Activated T-cell treated with anti-CD3 and anti-CD28 coated beads for 4 hours (primary cell): ENCODE measurements around the gene ELP4.

Experiments used
- DNase-seq: peaks from one replicate; pipeline ENCODE4 v3.0.0-alpha.2; 2020

Gene ELP4

DNA sequence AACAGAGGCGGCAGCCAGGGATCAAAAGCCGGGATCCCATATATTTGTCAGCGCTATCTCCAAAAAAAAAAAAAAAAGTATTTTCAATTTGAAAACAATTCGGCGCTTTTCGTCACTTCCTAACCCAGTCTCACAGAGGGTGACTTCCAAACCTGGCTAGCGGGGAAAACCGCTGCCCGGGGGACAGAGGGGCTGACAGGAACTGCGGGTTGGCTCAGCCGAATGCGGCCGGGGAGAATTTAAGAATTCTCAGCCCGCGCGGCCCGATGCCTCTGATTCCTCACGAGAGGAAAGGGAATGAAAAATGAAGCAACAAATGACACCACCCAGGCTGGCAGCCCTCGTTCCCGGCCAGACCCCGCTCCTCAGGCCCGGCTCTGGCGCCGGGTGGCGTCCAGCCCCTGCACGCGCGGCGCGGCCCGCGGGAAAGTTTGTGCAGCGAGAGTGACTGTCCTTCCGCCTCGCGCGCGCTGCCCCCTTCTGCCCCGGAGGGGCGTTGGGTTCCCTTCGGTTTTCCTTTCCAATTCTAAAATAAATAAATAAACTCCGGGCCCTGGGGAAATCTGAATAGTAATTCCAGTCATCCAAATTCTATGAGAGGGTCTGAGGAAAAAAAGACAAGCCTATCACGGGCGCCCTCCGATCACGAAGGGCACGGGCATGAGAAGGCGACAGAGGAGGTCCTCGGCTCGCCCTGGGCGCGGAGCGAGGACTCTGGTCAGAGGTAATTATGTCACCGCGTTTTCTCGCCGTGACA is 306.3 kb downstream of the ELP4 start:
- DNase-seq = no peak

DNA sequence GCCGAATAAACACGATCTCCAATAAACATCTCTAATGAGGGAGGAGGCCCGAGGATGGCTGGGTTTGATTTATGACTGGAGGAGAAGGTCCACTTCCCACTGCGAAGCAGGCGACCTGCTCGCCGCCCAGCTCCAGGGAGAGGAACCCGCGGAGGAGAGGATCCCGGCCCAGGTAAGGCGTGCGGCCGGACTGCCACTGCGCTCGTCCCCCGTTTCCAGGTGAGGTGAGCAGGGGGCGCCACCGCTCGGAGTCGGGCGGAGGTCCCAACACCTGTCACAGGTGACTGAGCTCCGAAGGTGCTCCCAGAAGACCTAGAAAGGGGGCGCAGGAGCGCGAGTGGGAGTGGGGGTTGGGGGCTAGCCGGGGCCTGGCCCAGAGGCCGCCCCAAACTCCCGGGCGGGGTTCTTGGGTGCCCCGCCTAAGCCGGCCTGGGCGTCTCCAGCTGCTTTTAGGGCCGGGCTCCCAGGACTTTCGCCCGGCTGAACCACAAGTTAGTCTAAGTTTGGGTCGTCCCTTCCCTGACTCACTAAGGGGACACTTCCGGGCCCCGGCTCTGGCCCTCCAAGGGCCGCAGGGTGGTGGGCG is 307.0 kb downstream of the ELP4 start:
- no peak for DNase-seq

DNA sequence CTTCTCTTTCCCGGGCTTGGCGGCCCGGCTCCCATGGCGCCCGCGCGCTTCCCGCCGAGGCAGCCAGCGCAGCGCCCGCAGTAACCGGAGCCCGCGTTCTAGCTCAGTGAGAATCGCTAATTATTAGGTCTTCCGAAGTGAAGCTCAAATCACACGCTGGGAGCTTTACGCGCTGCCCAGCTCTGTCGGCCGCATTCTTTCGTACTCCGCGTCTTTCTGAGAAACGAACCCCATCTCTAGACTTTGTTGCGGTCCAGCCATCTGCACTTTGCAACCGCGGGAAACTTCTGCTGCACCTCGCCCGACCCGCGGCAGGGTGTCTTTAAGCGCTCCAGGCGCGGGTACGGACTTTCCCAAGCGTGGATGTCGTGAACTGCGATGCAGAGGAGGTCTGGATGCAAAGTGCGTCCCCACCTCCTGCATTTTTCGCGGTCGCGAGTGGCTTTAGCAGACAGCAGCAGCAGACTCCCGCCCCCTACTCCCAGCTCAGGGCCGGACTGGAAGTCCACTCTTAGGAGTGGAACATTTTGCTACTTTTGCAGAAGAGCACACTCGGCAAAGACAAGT is 307.6 kb downstream of the ELP4 start:
- no peak for DNase-seq

DNA sequence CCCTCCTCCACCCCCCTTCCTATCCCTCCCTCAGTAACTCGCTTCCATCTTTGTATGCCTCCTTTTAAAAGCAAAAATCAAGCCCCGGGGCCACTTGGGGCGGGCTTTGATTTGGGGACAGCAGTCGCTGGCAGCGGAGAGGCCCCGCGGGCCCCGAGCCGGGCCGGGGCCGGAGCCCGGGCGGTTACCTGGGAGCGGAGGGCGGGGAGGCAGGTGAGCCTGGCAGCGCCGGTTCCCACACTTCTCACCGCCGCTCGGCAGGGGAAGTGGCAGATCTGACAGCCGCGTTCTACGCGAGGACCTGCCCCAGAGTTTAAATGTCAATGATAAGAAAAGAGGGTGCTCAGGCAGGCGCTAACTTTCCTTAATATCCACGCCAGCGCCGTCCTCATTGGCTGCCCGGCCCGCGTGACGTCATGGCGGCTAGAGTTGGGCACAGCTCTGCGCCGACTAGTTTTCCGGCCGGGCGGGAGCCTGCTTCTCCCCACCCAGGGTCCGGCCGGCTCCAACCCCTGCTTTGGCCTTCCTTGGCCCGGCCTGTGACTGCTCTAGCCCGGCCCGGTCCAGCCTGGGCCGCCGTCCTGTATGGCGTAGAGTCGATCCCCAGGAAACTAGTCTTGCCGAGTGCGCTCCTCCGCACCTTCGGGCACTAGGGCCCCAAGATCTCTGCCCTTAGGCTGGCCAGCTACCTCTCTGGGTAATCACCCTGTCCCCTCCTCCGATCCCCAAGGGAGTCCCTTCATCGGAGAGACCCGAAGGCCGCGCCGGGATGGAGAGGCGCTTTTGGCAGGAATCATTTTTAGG is 308.3 kb downstream of the ELP4 start:
- DNase-seq = no peak

DNA sequence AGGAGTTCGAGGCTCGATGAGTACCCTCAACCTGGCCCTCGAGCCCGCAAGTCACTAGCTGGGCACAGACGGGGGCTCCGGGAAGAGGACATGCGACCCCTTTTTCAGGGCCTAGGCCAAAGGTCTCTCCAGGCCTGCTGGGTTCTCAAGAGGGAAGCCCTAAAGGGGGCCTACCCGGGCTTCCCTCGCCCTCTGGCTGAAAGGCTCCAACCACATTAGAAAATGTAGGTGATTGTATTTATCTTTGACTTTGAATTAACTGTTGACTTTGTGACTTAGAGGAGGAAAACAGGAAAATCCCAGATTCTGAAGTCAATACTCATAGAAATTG is 308.8 kb downstream of the ELP4 start:
- no peak for DNase-seq

DNA sequence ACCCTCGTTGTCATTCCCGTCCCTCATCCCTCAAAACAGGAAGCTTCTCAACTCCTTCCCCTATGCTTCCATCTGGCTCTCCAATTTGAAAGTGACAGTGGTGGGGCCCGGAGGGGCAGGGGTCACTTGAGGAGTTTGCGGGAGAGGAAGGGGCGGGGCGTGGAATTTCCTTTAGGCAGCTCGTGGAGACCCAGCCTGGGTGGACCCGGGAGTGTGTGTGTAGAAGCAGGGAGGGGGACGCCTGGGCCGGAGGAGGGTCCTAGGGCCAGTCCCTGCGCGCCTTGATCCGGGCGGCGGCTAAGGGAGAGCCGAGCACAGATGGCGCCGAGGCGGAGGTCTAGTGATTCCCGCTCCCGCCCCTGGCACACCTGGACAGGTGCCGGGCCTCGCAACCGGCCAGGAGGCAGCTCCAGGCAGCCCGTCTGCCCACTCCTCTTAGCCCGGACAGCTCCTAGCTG is 309.3 kb downstream of the ELP4 start:
- no peak for DNase-seq

DNA sequence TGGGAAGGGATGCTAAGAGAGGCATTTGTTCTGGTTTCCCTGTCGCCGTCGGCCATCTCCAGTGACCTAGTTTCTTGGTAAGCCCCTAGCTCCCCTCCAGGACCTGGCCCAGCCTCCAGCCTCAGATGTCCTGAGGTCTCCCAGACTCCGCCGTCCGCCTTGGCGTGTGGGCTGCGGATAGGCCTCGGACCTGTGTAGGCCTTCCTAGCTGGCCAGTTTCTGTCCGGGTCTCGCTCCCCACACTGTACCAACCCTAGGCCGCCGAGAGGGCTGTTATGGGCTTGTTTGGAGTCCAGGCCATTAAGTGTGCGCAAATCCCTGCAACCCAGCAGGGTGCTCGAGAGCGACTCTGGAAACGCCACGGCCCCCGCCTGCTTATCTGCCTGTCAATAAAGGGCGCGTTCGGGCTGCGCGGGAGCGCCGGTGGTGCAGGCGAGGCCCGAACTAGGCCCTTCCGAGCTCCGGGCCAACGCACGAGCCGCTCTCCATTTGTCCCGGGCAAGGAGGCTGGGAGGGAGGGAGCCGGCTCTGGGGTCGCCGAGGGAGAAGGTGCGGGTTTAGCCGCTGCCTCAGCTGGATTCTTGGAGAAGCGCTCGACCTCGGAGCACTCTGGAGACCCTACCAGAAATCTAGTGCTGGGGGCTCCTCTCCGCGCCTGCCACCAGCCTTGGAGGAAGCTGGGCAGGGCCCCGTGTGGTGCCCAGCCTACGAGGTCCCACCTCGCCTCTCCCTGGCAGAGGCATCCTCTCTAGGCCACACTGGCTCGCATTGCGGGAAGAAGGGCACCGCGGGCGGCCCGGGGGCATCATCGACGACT is 310.3 kb downstream of the ELP4 start:
- DNase-seq = no peak

DNA sequence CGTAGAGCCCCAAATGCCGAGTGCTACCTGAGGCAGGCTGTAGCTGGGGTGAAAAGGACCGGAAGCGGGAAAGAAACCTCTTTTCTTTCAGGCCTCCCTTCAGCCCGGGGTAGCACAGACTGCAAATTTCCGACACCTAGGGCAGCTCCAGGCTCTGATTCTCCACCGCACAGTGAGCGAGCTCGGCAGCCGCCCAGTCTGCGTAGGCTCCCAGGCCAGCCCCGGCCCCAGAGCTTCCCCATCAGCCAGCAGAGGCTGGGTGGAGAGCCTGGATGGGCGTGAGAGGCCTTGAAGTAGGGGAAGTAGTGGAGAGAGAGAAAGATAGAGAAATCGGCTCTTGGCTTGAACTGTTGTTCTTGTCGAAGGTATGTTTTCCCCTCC is 310.9 kb downstream of the ELP4 start:
- no peak for DNase-seq

DNA sequence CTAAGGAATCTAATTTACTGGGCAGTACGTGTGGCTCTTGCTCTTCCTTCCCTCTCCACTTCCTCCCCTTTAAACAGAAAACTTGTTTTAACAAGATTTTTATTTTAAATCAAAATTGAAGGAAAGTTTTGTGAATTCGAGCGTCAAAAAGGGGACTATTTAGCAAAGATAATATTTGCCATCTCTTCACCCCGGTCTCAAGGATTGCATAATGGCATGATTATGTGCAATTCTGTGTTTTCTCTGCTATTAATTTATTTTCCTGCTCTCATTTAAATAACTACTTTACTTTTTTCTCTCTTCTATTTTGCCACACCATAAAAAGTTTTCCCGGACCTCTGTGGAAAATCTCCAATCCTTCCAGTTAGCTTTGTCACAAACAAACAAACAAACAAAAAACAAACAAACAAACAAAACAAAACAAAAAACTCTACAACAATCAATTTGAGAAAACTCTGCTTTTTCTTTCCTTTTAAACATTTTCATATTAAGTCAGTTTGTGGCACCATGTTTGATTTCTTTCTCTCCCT is 311.7 kb downstream of the ELP4 start:
- no peak for DNase-seq

DNA sequence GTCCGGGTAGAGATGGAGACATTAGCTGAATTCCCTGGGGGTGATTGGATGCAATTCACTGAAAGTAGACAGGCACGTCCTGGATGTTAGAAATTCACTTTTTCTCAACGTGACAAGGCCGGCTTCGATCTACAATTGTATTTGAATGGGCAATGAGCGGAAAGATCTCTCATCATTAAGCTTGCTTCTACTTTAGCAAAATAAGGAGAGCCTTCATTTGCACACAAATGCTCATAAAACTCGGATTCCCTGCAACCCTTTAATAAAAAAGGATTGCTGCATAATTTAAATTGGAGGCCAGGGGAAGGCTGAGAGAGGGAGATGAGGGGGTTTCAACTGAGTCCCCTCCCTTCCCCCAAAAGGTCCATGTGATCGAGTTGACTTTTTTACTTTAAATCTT is 312.2 kb downstream of the ELP4 start:
- DNase-seq = no peak

DNA sequence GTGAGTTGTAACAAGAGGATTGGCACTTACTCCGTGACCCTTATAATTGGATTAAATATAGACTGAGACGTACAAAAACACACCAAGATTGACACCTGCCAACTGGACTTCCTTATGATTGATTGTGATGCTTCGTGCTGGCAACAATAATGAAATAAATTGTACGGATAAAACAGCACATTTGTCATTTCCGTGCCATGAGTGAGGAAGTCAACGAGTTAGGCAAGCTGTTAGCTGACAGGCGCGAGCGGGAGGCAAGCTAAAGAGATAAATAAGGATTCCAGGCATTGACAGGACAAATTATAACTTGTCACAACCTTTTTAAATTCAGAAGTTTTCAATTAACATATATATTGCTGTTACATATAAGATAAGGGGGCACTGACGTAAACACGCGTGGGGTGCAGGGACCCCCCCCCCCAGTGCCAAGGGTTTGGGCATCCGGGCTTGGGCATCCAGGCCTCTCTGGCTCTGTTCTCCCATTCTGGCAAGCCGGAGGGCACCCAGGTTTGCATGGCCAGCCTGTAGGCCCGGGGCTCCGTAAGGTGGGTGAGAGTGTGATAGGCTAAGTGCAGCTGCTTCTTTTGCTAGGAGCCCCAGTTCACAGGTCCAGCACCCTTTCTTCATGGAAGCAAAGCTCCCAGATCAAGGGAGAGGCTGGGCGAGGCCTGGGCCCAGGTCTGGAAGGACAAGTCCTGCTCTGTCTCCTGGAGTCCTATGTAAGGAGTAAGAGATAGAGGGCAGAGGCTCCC is 312.8 kb downstream of the ELP4 start:
- no peak for DNase-seq

DNA sequence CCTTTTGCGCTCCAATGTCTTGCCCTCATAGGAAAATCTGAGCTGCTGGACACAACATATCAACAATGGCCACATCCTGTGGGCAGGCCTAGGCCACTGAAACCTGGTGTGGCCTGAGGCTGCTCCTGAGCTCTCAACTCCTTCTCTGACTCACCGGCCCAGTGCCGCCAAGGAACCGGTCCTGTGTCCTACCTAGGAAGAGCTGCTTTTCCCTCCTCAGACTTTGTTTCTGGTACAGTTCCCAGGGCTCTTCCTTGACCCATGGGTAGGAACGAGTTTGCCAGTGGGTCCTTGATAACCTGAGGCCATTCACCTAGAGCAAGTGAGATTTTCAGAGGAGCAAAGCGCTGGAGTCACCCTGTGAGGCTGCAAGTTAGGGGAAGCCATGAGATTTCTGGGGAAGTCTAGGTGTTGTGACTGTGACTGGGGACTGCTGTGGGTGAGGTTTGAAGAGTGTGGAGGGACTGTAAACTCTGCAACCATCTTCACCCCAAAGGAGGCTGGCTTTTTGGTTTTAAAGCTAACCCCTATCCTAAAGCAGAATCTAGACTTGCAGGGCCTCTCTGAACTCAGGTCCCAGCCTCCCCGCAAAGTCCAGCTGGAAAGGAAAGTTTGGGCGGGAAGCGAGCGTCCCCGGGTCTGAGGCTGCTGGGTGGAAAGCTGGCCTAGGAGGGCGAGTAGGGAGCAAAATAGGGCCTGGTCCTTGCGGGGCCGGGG is 313.5 kb downstream of the ELP4 start:
- DNase-seq = no peak

DNA sequence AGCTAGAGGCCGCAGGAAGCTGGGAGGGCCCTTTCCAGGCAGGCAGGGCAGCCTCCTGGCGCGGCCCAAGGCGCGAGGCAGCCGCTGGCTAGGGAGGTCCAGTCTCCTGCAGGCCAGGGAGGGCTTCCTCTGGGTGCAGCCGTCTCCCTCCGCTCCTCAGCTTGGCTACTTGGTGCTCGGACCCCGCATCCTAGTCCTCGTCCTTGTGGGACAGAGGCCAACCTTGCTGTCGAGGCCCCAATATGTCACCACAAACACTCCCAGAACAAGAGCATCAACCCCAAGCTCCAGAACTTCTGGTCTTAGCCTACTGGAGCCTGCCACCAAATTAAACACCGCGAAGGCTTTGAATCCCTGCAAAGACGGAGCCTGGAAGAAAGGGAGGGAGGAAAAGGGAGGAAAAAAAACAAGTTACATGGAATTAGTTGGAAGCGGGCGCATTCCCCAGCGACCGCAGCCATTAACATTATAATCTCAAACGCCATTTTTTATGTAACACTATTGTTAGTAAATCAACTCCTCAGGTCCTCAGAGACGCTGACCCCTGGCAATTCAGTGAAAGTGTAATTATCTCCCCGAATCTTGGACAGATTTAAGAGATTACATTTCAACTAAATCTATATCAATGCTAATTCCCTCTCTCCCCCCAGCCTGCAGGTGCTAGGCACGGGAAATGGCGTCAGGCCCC is 314.2 kb downstream of the ELP4 start:
- DNase-seq = no peak

DNA sequence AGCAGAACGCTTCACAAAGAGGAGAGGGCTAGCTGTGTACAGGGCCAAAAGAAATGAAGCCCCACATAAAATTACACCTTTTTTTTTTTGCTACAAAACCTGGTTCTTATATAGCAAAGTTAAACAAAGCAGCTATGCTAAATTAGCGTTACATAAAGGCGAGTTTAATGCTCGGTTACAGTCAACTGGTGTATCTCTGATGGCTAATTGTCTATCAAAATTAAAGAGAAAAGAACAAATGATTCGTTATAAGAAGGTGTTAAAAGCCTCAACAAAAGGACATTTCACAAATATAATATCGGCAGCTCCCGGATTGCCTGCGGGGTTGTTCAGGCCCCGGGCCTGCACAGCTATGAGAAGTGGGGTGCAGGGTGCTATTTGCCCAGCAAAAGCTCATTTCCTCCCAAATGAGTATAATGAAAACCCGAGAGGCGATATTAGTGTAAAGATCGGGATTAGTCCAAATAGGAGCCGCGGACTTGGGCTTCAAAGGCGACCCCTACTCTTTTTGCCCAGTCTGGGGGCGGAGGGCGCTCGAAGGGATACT is 314.8 kb downstream of the ELP4 start:
- no peak for DNase-seq

DNA sequence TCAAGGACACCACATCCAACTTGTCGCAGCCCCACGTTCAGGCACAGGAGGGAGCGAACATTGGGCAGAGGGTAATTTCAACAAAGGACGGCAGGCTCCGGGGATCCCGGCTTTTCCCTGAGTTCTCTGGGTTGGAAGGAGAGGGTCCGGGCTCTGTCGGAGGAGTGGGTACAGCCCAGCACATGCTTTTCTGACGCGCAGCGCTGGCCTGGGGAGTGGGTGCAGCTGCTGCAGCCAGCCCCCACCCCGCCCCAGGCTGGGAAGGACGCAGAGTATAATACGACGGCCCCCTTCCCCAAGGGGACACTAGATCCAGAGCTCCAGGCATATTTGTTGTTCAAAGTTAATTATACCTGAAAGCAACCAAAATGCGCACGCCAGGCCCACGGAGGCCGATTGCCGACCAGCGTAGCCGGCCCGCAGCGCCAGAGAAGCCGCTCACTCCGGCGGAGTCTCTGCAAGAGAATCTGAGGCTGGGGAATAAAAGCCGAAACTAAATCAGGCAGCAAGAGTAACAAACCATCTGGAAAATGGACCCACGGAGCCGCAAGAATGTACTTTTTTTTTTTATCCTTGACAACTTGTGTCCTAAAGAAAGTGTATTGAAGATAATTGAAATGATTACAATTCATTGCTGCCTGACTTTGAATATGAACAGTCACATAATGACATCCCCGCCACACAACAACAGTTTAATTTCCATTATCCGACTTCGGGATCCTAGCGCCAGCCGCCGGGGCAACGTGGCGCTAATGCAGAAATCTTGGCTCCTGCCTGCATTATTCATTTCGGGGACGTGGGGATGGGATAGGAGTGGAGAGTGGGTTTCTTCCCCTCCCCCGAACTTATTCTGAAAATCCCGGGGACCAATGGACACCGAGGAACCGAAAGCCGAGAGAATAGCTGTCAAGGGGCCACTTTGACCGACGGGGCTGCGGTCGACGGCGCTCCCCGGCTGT is 315.6 kb downstream of the ELP4 start:
- DNase-seq = no peak

DNA sequence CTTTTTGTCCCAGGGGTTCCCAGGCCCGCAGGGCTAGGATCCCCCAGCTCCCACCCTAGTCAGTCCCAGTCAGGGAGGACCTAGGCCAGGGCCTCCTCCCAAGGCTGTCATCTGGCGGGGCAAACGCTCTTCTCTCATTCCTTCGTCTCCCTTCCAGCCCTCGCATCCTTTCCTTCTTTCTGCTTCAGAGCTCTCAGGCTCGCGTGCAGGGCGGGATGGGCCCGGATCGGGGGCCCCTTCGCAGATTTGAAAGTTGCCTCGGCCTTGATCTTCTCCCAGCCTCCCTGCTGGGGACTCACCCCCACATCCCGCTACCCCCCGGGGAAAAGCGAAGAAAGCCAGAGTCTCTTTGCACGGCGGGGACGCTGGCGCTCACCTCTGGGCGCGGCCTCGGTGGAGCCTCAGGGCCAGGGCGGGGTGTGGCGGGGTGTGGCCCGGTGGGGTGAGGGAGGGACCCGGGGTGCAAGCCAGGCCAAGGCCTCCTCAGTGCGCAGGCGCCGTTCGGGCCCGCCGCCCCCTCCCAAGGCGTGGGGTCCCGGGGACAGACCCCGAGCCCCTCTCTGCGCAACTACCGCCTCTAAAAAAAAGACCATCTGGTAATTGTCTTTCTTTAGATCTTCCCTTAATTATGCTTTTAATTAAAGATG is 316.4 kb downstream of the ELP4 start:
- no peak for DNase-seq

DNA sequence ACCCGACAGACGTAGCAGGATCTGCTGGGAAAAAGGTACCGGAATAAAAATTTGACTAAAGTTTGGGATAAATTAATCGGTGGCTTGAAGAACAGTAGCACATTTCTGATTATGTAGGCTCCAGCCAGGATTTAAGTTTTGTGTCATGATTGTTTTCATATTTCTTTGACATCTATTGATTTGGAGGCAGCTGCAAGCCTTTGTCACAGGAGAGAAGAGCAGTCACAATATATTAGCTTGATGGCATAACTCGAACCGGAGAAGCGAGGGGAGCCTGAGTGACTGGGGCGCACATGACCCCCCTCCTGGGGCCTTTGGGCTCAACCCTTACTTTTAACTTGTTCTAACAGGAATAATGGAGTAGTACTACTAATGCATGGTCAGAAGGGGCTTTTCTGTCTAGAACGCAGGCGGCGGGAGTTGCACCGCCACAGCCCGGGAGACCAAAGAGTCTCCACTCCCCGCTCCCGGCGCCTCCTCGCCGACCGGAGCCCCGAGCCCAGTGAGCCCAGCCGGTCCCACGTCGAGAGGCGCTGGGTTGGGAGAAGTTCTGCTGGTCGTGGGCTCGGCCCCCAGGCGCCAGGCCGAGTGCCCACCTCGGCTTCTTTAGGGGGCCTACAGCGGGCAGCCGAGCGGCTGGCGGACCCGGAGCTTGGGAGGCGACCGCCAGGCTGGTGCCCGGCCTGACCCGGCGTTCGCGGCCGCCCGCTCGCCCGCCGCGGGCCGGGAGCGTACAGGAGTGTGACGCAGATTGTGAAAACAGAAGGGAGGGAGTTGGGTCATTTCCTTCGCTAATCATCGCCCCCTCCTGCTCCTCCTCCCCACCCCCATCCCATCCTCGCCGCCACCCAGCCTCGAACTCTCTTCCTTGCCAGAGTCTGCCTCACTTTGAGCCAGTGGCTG is 317.2 kb downstream of the ELP4 start:
- DNase-seq = no peak
